ENCODE results near the gene SAE1.
"Not testable (repeated sequence)": the region's sequence is repeated elsewhere in the genome, so short reads cannot be mapped to it uniquely, and the experiment has no call there.

Gene SAE1

GRCh38 chr19:47101116-47101515, 29.5 kb upstream of the SAE1 start:
- not testable (repeated sequence) for H3K14ac ChIP-seq (ENCODE audit: low read length); H3K27me3 ChIP-seq (ENCODE audit: control insufficient read depth in 3 of 3, insufficient read depth in 3 of 3, low read depth in 1 of 3, low read length in 3 of 3); H3K23ac ChIP-seq (ENCODE audit: low read depth, low read length, poor library complexity); H3K9me3 ChIP-seq (replicated peaks in 1 of 2; ENCODE audit: control insufficient read depth in 2 of 2, insufficient read depth in 1 of 2, low read depth in 1 of 2, low read length in 2 of 2); H2AK5ac ChIP-seq (ENCODE audit: low read depth, low read length); H2BK15ac ChIP-seq (ENCODE audit: low read length); H2AFZ ChIP-seq (ENCODE audit: low read length); H2BK5ac ChIP-seq (ENCODE audit: low read length); H3K4me3 ChIP-seq (ENCODE audit: low read length in 2 of 2); H2BK12ac ChIP-seq (ENCODE audit: low read length); H3K9ac ChIP-seq (ENCODE audit: low read depth, low read length, poor library complexity); H3K18ac ChIP-seq (ENCODE audit: low read length); H4K91ac ChIP-seq (ENCODE audit: low read depth, low read length, poor library complexity); H2BK120ac ChIP-seq (ENCODE audit: low read depth, low read length); H4K8ac ChIP-seq (ENCODE audit: low read depth, low read length); H3K27ac ChIP-seq (replicated peaks; ENCODE audit: low read length); DNase-seq (ENCODE audit: low spot score); H3K4me2 ChIP-seq (ENCODE audit: insufficient read depth, low read length, poor library complexity, severe bottlenecking); H3K4ac ChIP-seq (ENCODE audit: low read length)
- WGBS, 2 donors (ENCODE audit: extremely low coverage in 2 of 2, insufficient read length in 2 of 2, insufficient replicate concordance in 1 of 2), result no CpG with 5 or more reads among the region's 4 CpGs
- H3K36me3 ChIP-seq (replicated peaks in 1 of 2; ENCODE audit: control insufficient read depth in 2 of 2, insufficient read depth in 2 of 2, low read length in 2 of 2), result peaks cover 0 to 69% of the 10 kb centered on the region in 2 donors
- H3K79me1 ChIP-seq (ENCODE audit: low read depth, low read length), result peaks cover 12% of the 10 kb centered on the region
- H3K4me1 ChIP-seq (ENCODE audit: control insufficient read depth in 2 of 2, insufficient read depth in 1 of 2, low read depth in 1 of 2, low read length in 2 of 2), result peaks cover 11 to 25% of the 10 kb centered on the region in 2 donors

GRCh38 chr19:47102346-47103060, 28.1 kb upstream of the SAE1 start:
- H3K9me3 ChIP-seq (replicated peaks in 1 of 2; ENCODE audit: control insufficient read depth in 2 of 2, insufficient read depth in 1 of 2, low read depth in 1 of 2, low read length in 2 of 2), result no peaks in the 10 kb centered on the region
- no CpG with 5 or more reads among the region's 9 CpGs for whole genome bisulfite sequencing, 2 donors (ENCODE audit: extremely low coverage in 2 of 2, insufficient read length in 2 of 2, insufficient replicate concordance in 1 of 2)
- H3K79me1 ChIP-seq (ENCODE audit: low read depth, low read length), result peaks cover 7% of the 10 kb centered on the region
- H3K36me3 ChIP-seq (replicated peaks in 1 of 2; ENCODE audit: control insufficient read depth in 2 of 2, insufficient read depth in 2 of 2, low read length in 2 of 2), result peaks cover 0 to 70% of the 10 kb centered on the region in 2 donors
- H3K4ac ChIP-seq (ENCODE audit: low read length), result no peak overlapping the region
- no peak overlapping the region for H3K9ac ChIP-seq (ENCODE audit: low read depth, low read length, poor library complexity)
- no peak overlapping the region for H3K4me3 ChIP-seq (ENCODE audit: low read length in 2 of 2)
- H3K27ac ChIP-seq (replicated peaks; ENCODE audit: low read length), result no peak overlapping the region
- no peak for DNase-seq (ENCODE audit: low spot score)
- no peak overlapping the region for H2AFZ ChIP-seq (ENCODE audit: low read length)
- no peak overlapping the region for H3K23ac ChIP-seq (ENCODE audit: low read depth, low read length, poor library complexity)
- H2AK5ac ChIP-seq (ENCODE audit: low read depth, low read length), result no peak overlapping the region
- no peak overlapping the region for H2BK5ac ChIP-seq (ENCODE audit: low read length)
- H3K18ac ChIP-seq (ENCODE audit: low read length), result no peak overlapping the region
- H4K8ac ChIP-seq (ENCODE audit: low read depth, low read length), result no peak overlapping the region
- H2BK120ac ChIP-seq (ENCODE audit: low read depth, low read length), result no peak overlapping the region
- H4K91ac ChIP-seq (ENCODE audit: low read depth, low read length, poor library complexity), result no peak overlapping the region
- peaks cover 12 to 23% of the 10 kb centered on the region in 2 donors for H3K4me1 ChIP-seq (ENCODE audit: control insufficient read depth in 2 of 2, insufficient read depth in 1 of 2, low read depth in 1 of 2, low read length in 2 of 2)
- no peak overlapping the region for H3K4me2 ChIP-seq (ENCODE audit: insufficient read depth, low read length, poor library complexity, severe bottlenecking)
- H3K27me3 ChIP-seq (ENCODE audit: control insufficient read depth in 3 of 3, insufficient read depth in 3 of 3, low read depth in 1 of 3, low read length in 3 of 3), result no peaks in the 10 kb centered on the region
- H3K14ac ChIP-seq (ENCODE audit: low read length), result no peak overlapping the region
- H2BK12ac ChIP-seq (ENCODE audit: low read length), result no peak overlapping the region
- H2BK15ac ChIP-seq (ENCODE audit: low read length), result no peak overlapping the region

- no peaks in the 10 kb centered on the region for H3K27me3 ChIP-seq (ENCODE audit: control insufficient read depth in 3 of 3, insufficient read depth in 3 of 3, low read depth in 1 of 3, low read length in 3 of 3)
- peaks cover 5% of the 10 kb centered on the region for H3K79me1 ChIP-seq (ENCODE audit: low read depth, low read length)
- H2AK5ac ChIP-seq (ENCODE audit: low read depth, low read length), result no peak overlapping the region
- no peak overlapping the region for H2AFZ ChIP-seq (ENCODE audit: low read length)
- no peak overlapping the region for H4K91ac ChIP-seq (ENCODE audit: low read depth, low read length, poor library complexity)
- no peak for DNase-seq (ENCODE audit: low spot score)
- no peaks in the 10 kb centered on the region for H3K9me3 ChIP-seq (replicated peaks in 1 of 2; ENCODE audit: control insufficient read depth in 2 of 2, insufficient read depth in 1 of 2, low read depth in 1 of 2, low read length in 2 of 2)
- H2BK15ac ChIP-seq (ENCODE audit: low read length), result no peak overlapping the region
- no peak overlapping the region for H3K27ac ChIP-seq (replicated peaks; ENCODE audit: low read length)
- peaks cover 0 to 77% of the 10 kb centered on the region in 2 donors for H3K36me3 ChIP-seq (replicated peaks in 1 of 2; ENCODE audit: control insufficient read depth in 2 of 2, insufficient read depth in 2 of 2, low read length in 2 of 2)
- peaks cover 20 to 22% of the 10 kb centered on the region in 2 donors for H3K4me1 ChIP-seq (ENCODE audit: control insufficient read depth in 2 of 2, insufficient read depth in 1 of 2, low read depth in 1 of 2, low read length in 2 of 2)
- peak overlapping the region; percentile 11 for H2BK12ac ChIP-seq (ENCODE audit: low read length)
- no CpG with 5 or more reads among the region's 9 CpGs for WGBS, 2 donors (ENCODE audit: extremely low coverage in 2 of 2, insufficient read length in 2 of 2, insufficient replicate concordance in 1 of 2)
- no peak overlapping the region for H3K23ac ChIP-seq (ENCODE audit: low read depth, low read length, poor library complexity)
- H4K8ac ChIP-seq (ENCODE audit: low read depth, low read length), result no peak overlapping the region
- H3K14ac ChIP-seq (ENCODE audit: low read length), result no peak overlapping the region
- H3K18ac ChIP-seq (ENCODE audit: low read length), result no peak overlapping the region
- no peak overlapping the region for H3K9ac ChIP-seq (ENCODE audit: low read depth, low read length, poor library complexity)
- no peak overlapping the region for H2BK120ac ChIP-seq (ENCODE audit: low read depth, low read length)
- no peak overlapping the region for H3K4me2 ChIP-seq (ENCODE audit: insufficient read depth, low read length, poor library complexity, severe bottlenecking)
- no peak overlapping the region for H3K4ac ChIP-seq (ENCODE audit: low read length)
- no peak overlapping the region for H3K4me3 ChIP-seq (ENCODE audit: low read length in 2 of 2)
- no peak overlapping the region for H2BK5ac ChIP-seq (ENCODE audit: low read length)
Measured at GRCh38 chr19:47104680-47105079, 26.0 kb upstream of the SAE1 start.

GRCh38 chr19:47105874-47106273, 24.8 kb upstream of the SAE1 start:
- Histone ChIP-seq H3K4me3 (ENCODE audit: low read length in 2 of 2) (no peak overlapping the region), H2BK12ac (ENCODE audit: low read length) (no peak overlapping the region), H3K27me3 (ENCODE audit: control insufficient read depth in 3 of 3, insufficient read depth in 3 of 3, low read depth in 1 of 3, low read length in 3 of 3) (no peaks in the 10 kb centered on the region), H3K36me3 (replicated peaks in 1 of 2; ENCODE audit: control insufficient read depth in 2 of 2, insufficient read depth in 2 of 2, low read length in 2 of 2) (peaks cover 0 to 78% of the 10 kb centered on the region in 2 donors), H4K8ac (ENCODE audit: low read depth, low read length) (no peak overlapping the region), H4K91ac (ENCODE audit: low read depth, low read length, poor library complexity) (no peak overlapping the region), H3K14ac (ENCODE audit: low read length) (no peak overlapping the region), H3K18ac (ENCODE audit: low read length) (no peak overlapping the region), H3K27ac (replicated peaks; ENCODE audit: low read length) (no peak overlapping the region), H3K23ac (ENCODE audit: low read depth, low read length, poor library complexity) (no peak overlapping the region), H3K79me1 (ENCODE audit: low read depth, low read length) (peaks cover 2% of the 10 kb centered on the region), H2BK120ac (ENCODE audit: low read depth, low read length) (no peak overlapping the region), H3K4me2 (ENCODE audit: insufficient read depth, low read length, poor library complexity, severe bottlenecking) (no peak overlapping the region), H3K4me1 (ENCODE audit: control insufficient read depth in 2 of 2, insufficient read depth in 1 of 2, low read depth in 1 of 2, low read length in 2 of 2) (peaks cover 15 to 22% of the 10 kb centered on the region in 2 donors), H2BK5ac (ENCODE audit: low read length) (no peak overlapping the region), H2BK15ac (ENCODE audit: low read length) (no peak overlapping the region), H3K9ac (ENCODE audit: low read depth, low read length, poor library complexity) (no peak overlapping the region), H3K4ac (ENCODE audit: low read length) (no peak overlapping the region), H2AK5ac (ENCODE audit: low read depth, low read length) (no peak overlapping the region), H2AFZ (ENCODE audit: low read length) (no peak overlapping the region), H3K9me3 (replicated peaks in 1 of 2; ENCODE audit: control insufficient read depth in 2 of 2, insufficient read depth in 1 of 2, low read depth in 1 of 2, low read length in 2 of 2) (no peaks in the 10 kb centered on the region)
- no peak for DNase-seq (ENCODE audit: low spot score)
- WGBS, 2 donors (ENCODE audit: extremely low coverage in 2 of 2, insufficient read length in 2 of 2, insufficient replicate concordance in 1 of 2), result no CpG with 5 or more reads among the region's 2 CpGs
